Measurements from ENCODE around the gene WDR82. TPM values are rescaled to one million over a fixed set of nuclear protein-coding genes. Genes with fewer than 3 reads are reported as not detected.

Gene WDR82
- total and polyA plus RNA-seq, 9 of the 15 experiments (the other 6 are each of a cell fraction or from before 2014, with no cell fraction given) = 6.4 to 62.9 (median 37.1) TPM

- TF ChIP-seq ARNT (IDR thresholded peaks at IDR 0.05) = no peak
- TF ChIP-seq ETS2 (tag; IDR thresholded peaks at IDR 0.05; ENCODE audit: borderline replicate concordance, poor library complexity, severe bottlenecking) = no peak
- no peak for TF ChIP-seq ZKSCAN1 (IDR thresholded peaks at IDR 0.05; ENCODE audit: low read depth, low read length)
- TF ChIP-seq SRSF7 (optimal IDR thresholded peaks at IDR 0.05; ENCODE audit: low read depth, low read length) = no peak
- no peak for TF ChIP-seq ZNF41 (CRISPR knock-in tag; conservative IDR thresholded peaks at IDR 0.05)
- no peak for TF ChIP-seq PREB (CRISPR knock-in tag; IDR thresholded peaks at IDR 0.05)
- TF ChIP-seq MYBL2 (IDR thresholded peaks at IDR 0.05; ENCODE audit: low read depth) = no peak
- no peak for TF ChIP-seq MYBL2 (CRISPR knock-in tag; IDR thresholded peaks at IDR 0.05; ENCODE audit: borderline replicate concordance)
- TF ChIP-seq IRF1 (CRISPR knock-in tag; IDR thresholded peaks at IDR 0.05; ENCODE audit: borderline replicate concordance) = no peak
- no peak for TF ChIP-seq SNIP1 (IDR thresholded peaks at IDR 0.05; ENCODE audit: low read depth)
- no peak for TF ChIP-seq CREBBP (IDR thresholded peaks at IDR 0.05; ENCODE audit: low read depth, low read length)
- no peak for TF ChIP-seq ATF3 (IDR thresholded peaks at IDR 0.05)
- TF ChIP-seq ATF3 (CRISPR knock-in tag; conservative IDR thresholded peaks at IDR 0.05) = no peak
- no peak for TF ChIP-seq ARID2 (IDR thresholded peaks at IDR 0.05)
- TF ChIP-seq THAP7 (CRISPR knock-in tag; IDR thresholded peaks at IDR 0.05) = no peak
- no peak for TF ChIP-seq FOXK2 (conservative IDR thresholded peaks at IDR 0.05 in 1 of 2, IDR thresholded peaks at IDR 0.05 in 1 of 2; ENCODE audit: low read depth in 2 of 2)
- TF ChIP-seq MAZ (CRISPR knock-in tag; conservative IDR thresholded peaks at IDR 0.05 in 1 of 2, IDR thresholded peaks at IDR 0.05 in 1 of 2) = 0 out of 4 replicates have a peak, but pooled peaks have one; percentile 19 to 33
- TF ChIP-seq ZNF175 (CRISPR knock-in tag; IDR thresholded peaks at IDR 0.05; ENCODE audit: low read depth) = no peak
- TF ChIP-seq HMG20B (CRISPR knock-in tag; IDR thresholded peaks at IDR 0.05) = no peak
- no peak for TF ChIP-seq ZNF384 (IDR thresholded peaks at IDR 0.05; ENCODE audit: low read depth, low read length)
- no peak for TF ChIP-seq TSC22D4 (tag; IDR thresholded peaks at IDR 0.05)
- no peak for TF ChIP-seq TGIF2 (CRISPR knock-in tag; IDR thresholded peaks at IDR 0.05)
- no peak for TF ChIP-seq ZNF639 (CRISPR knock-in tag; conservative IDR thresholded peaks at IDR 0.05 in 1 of 2, IDR thresholded peaks at IDR 0.05 in 1 of 2)
Observed at GRCh38 chr3:52238761-52239701, 39.4 kb downstream of the WDR82 start, which contains the start of gene TWF2 (continued).
